Ascending aorta (tissue), 2 donors: ENCODE measurements around the gene ACP6. TPM values are rescaled to one million over a fixed set of nuclear protein-coding genes. Genes with fewer than 3 reads are reported as not detected.

Source experiments
- DNase-seq, 2 donors: peaks; one replicate each; pipeline ENCODE4 v3.0.0-alpha.2; 2019; ENCODE audit warnings: low spot score in 2 of 2
- H3K27ac ChIP-seq, 2 donors: fragments of 200-600 bp; sonication (generic); one replicate each; pipeline ENCODE4 v1.5.1; 2016 to 2017; ENCODE audit warnings: mild to moderate bottlenecking in 1 of 2
- H3K27me3 ChIP-seq: fragments of 200-600 bp; sonication (generic); one replicate; pipeline ENCODE4 v1.5.1; 2017
- H3K36me3 ChIP-seq, 2 donors: fragments of 200-600 bp; sonication (generic); one replicate each; pipeline ENCODE4 v1.5.1; 2016
- H3K4me1 ChIP-seq, 2 donors: fragments of 200-600 bp; sonication (generic); one replicate each; pipeline ENCODE4 v1.5.1; 2016 to 2017; ENCODE audit warnings: mild to moderate bottlenecking in 1 of 2
- H3K4me3 ChIP-seq, 2 donors: fragments of 200-600 bp; sonication (generic); one replicate each; pipeline ENCODE4 v1.5.1; 2016 to 2017; ENCODE audit warnings: mild to moderate bottlenecking in 1 of 2
- H3K9me3 ChIP-seq, 2 donors: fragments of 200-600 bp; sonication (generic); one replicate each; pipeline ENCODE4 v1.5.1; 2016
- CTCF ChIP-seq, 3 experiments: fragments of 200-600 bp in 2 of 3; fragments of 450-650 bp in 1 of 3; sonication (generic) in 2 of 3; IDR thresholded peaks; one replicate each; pipeline ENCODE4 v1.5.1; 2016 to 2019; ENCODE audit warnings: antibody characterized with exemption in 3 of 3, mild to moderate bottlenecking in 1 of 3, moderate library complexity in 1 of 3
- intact Hi-C: fragments of 100-400 bp; cut with DNase I; formaldehyde crosslinking; loops from one replicate; pipeline ENCODE4 v1.15.1; 2023
- total RNA-seq: library from RNA; depleted of rRNA; stranded (reverse); fragments of >200 nt; gene quantifications from one replicate; pipeline ENCODE4 v1.1.0, GENCODE V29; 2016

ACP6 gene
- total RNA-seq, 1 donor from 2014 or later: 7.5 TPM

- H3K27ac ChIP-seq: no peak overlapping the region
- H3K4me1 ChIP-seq: peaks cover 5 to 10% of the 10 kb centered on the region in 2 donors
- no peak for TF ChIP-seq CTCF (IDR thresholded peaks at IDR 0.05)
- no peak overlapping the region for H3K4me3 ChIP-seq
- intact Hi-C loops: no loop called here
- H3K9me3 ChIP-seq: no peaks in the 10 kb centered on the region
- no peaks in the 10 kb centered on the region for H3K27me3 ChIP-seq
- peaks cover 38 to 59% of the 10 kb centered on the region in 2 donors for H3K36me3 ChIP-seq
- DNase-seq: no peak
Measured at GRCh38 chr1:147611021-147611426, 59.3 kb downstream of the ACP6 start.

- DNase-seq: no peak
- TF ChIP-seq CTCF (IDR thresholded peaks at IDR 0.05): no peak
- no peaks in the 10 kb centered on the region for H3K9me3 ChIP-seq
- H3K4me3 ChIP-seq: no peak overlapping the region
- H3K27me3 ChIP-seq: no peaks in the 10 kb centered on the region
- H3K27ac ChIP-seq: no peak overlapping the region
- intact Hi-C loops: no loop called here
- H3K36me3 ChIP-seq: peaks cover 24 to 43% of the 10 kb centered on the region in 2 donors
- H3K4me1 ChIP-seq: peaks cover 5 to 18% of the 10 kb centered on the region in 2 donors
Measured at GRCh38 chr1:147609358-147609757, 61.0 kb downstream of the ACP6 start.

- intact Hi-C loops: no loop called here
Measured at GRCh38 chr1:147608596-147608995, 61.7 kb downstream of the ACP6 start.

GRCh38 chr1:147605591-147605990 is 64.7 kb downstream of the ACP6 start:
- Histone ChIP-seq H3K27me3 (no peaks in the 10 kb centered on the region), H3K4me3 (no peak overlapping the region), H3K36me3 (peaks cover 9 to 11% of the 10 kb centered on the region in 2 donors), H3K27ac (peak overlapping the region; percentile 76 to 81), H3K4me1 (peaks cover 4 to 26% of the 10 kb centered on the region in 2 donors), H3K9me3 (no peaks in the 10 kb centered on the region)
- no peak for DNase-seq
- intact Hi-C loops: no loop called here
- TF ChIP-seq CTCF (IDR thresholded peaks at IDR 0.05): no peak

More at GRCh38 chr1:147608596-147608995, 61.7 kb downstream of the ACP6 start:
- TF ChIP-seq CTCF (IDR thresholded peaks at IDR 0.05): no peak
- no peak overlapping the region for H3K4me3 ChIP-seq
- DNase-seq: no peak
- peaks cover 21 to 35% of the 10 kb centered on the region in 2 donors for H3K36me3 ChIP-seq
- no peak overlapping the region for H3K27ac ChIP-seq
- peaks cover 5 to 20% of the 10 kb centered on the region in 2 donors for H3K4me1 ChIP-seq
- H3K27me3 ChIP-seq: no peaks in the 10 kb centered on the region
- no peaks in the 10 kb centered on the region for H3K9me3 ChIP-seq

GRCh38 chr1:147603986-147604385 is 66.3 kb downstream of the ACP6 start:
- Histone ChIP-seq H3K4me3 (no peak overlapping the region), H3K4me1 (peaks cover 0 to 17% of the 10 kb centered on the region in 2 donors), H3K27ac (peak overlapping the region; percentile 76 to 81), H3K9me3 (no peaks in the 10 kb centered on the region), H3K36me3 (peaks cover 9 to 11% of the 10 kb centered on the region in 2 donors), H3K27me3 (no peaks in the 10 kb centered on the region)
- no peak for TF ChIP-seq CTCF (IDR thresholded peaks at IDR 0.05)
- intact Hi-C loops: loop anchor here (5.0 kb wide), 1 partner anchor 168 kb away; no protein-coding TSS in a partner anchor
- no peak for DNase-seq
